IPS-NIHi7 (cell line): Measurements from ENCODE around the gene ARHGEF38.
"Not testable (repeated sequence)": the region's sequence is repeated elsewhere in the genome, so short reads cannot be mapped to it uniquely, and the experiment has no call there.

Experiments used
- DNase-seq: peaks from one replicate; pipeline ENCODE4 v3.0.0; 2012; ENCODE audit warnings: mixed read lengths; ENCODE audit errors: extremely low spot score

Gene ARHGEF38

DNA sequence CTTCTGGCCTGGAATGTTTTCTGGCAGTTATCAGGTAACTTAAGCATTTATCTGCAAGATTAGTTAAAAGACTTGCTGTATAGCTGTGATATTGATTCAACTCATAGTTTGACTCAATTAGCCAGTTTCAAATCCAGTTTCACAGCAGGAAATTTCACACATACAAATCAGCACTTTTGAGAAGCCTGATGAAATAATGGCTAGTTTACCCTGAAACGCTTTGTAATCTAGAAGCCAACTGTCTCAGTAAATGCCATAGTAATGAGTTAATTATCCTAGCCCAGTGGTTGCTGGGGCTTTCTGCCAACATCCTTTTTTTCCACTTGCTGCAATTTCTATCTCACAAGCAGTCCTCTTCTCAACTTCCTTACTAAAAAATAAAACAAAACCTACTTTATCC, 53.1 kb downstream of the ARHGEF38 start:
- DNase-seq, result no peak

DNA sequence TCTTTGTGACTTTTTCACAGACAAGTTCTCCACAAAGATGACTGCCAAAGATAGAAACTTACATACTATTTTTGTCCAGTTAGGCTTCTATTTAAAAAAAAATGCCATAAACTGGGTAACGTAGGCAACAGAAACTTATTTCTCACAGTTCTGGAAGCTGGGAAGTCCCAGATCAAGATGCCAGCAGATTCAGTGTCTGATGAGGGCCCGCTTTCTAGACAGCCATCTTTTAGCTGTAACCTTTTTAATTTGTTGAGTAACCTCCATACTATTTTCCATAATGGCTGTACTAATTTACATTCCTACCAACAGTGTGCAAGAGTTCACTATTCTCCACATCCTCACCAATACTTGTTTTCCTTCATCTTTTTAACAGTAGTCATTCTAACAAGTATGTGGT, 55.5 kb downstream of the ARHGEF38 start:
- DNase-seq, result no peak

DNA sequence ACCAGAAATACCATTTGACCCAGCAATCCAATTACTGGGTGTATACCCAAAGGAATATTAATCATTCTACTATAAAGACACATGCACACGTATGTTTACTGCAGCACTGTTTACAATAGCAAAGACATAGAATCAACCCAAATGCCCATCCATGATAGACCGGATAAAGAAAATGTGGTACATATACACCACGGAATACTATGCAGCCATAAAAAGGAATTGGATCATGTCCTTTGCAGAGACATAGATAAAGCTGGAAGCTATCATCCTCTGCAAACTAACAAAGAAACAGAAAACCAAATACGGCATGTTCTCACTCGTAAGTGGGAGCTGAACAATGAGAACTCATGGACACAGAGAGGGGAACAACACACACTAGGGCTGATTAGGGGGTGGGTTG, 57.4 kb downstream of the ARHGEF38 start:
- not testable (repeated sequence) for DNase-seq

DNA sequence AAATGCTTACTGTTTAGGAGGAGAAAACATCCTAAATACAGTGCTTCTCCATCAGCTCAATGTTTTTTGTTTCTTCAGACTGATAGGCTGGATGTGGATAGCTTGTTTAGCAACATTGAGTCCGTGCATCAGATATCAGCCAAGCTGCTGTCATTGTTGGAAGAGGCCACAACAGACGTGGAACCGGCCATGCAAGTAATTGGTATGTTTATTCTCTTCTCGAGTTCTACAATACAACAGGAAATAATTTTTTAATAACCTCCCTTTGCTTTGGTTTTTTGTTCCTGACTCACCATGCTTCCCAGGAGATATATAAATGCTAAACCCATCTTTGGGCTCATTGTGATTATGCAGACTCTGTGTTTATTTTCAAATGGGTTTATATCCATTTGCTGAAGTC, 60.9 kb downstream of the ARHGEF38 start:
- DNase-seq, result no peak

DNA sequence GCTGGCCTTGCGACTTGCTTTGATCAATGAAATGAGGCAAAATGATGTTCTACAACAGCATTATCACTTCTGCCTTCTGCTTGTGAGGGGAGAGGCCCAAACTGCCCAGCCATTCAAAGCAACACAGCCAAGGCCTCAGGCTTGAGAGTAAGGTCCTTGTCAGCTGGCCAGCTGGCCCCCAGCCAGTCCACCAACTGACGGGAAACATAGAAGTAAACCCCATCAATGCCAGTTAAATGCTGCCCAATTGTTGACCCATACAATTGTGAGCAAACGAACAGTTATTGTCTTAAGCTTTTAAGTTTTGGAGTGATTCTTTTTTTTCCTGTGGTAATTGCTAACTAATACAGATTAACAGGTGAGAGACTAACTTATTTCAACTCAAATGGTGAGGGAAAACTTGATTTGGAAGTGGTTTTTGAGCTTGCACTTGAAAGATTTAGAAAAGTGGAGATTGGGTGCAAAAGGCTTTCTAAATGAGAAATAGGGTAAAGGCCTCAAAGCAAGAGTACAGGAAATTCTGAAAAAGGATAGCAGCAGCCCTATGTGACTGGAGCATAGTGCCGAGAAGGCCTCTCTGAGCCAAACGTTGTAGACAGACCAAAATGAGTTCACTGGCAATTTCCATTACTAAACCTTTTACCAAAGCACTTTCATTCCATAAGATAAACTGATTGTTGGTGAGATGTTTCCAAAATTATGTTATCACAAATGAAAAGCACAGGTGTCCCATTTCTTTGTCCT, 66.9 kb downstream of the ARHGEF38 start:
- no peak for DNase-seq

GRCh38 chr4:105620640-105621323, 68.4 kb downstream of the ARHGEF38 start:
- no peak for DNase-seq

DNA sequence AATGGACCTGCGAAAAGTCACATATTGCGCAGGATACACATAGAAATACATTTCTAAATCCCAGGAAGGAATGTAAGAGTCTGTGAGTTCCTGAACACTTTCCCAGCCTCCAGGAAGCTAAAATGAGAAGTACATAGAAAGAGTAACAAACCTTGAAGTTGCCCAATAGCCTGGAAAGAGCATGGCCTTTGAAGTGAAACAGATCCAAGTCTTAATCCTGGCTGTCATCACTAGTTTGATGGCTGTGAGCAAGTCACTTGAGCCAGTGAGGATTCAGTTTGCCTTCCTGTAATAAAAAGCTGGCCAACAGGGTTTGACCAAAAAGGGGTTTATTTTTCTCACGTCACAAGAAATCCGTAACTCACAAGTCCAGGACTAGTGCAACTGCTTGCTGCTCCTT, 69.8 kb downstream of the ARHGEF38 start:
- DNase-seq, result no peak

DNA sequence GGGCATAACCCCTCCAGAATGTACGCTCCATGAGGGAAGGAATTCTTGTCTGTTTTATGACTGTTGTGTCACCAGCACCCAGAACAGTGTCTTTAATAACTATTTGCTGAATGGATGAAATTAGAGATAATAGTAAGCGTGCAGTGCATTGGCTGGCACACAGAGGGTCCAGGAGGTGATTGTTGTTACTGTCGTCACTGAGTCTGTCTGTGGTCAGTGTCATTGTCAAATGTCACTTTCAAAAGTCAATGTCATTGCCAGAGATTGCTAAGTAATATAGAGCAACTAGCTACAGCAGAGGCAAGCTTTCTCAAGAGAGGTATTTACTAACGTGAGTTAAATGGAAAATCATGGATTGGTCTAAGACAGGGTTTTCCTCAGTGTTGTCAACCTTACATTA, 70.7 kb downstream of the ARHGEF38 start:
- no peak for DNase-seq

DNA sequence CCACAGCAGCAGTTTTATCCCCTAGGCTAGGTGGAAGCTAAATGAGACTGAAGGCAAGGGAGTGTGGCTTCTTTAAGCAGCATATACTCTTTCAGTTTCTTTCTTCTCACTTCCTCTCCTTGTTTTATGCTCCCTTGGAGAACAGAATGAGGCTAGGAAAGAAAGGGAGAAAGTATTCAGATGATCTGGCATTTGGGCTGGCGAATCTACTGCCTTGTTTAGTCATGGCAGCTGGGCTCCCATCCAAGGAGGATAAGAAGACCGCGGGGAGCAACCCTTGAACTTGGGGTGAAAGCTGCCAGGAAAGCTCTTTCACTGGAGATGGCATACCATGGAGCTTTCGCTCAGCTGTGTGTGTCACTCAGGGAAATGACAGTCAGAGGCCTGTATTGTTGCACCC, 72.1 kb downstream of the ARHGEF38 start:
- DNase-seq, result no peak

DNA sequence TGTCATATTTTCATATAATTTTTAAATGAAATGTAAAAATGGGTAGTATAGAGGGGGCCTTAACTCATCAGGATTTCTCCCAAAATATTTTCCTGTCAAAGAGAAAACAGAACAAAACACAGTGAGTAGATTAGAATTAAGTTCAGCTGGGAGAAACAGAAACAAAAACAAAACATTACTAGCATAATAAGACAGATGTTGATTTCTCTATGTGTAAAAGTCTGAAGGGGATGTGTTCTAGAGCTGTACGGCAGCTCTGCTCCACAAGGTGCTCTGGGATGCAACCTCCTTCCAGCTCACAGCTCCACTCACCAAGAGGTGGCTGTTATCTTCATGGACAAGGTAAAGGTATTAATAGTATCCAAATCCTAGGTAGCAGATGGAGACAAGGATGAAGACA, 72.8 kb downstream of the ARHGEF38 start:
- no peak for DNase-seq

DNA sequence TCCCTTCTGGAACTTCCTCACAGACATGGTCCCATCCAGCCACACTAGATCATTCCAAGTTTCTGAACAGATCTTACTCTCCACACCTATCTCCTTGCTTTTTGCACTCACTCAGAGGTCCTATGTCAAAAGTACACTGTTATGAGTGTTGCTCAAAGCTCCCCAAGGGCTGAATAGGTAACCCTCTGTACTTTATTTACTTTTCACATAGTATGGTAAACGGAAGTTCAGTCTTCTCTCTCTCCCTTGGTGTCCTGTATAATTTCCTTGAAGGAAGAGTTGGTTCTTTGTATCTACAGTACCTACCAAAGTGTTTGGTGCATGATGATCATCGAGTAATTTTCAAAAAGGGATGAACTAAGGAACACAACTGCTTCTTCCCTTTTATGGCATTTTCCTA, 74.4 kb downstream of the ARHGEF38 start:
- DNase-seq, result no peak

DNA sequence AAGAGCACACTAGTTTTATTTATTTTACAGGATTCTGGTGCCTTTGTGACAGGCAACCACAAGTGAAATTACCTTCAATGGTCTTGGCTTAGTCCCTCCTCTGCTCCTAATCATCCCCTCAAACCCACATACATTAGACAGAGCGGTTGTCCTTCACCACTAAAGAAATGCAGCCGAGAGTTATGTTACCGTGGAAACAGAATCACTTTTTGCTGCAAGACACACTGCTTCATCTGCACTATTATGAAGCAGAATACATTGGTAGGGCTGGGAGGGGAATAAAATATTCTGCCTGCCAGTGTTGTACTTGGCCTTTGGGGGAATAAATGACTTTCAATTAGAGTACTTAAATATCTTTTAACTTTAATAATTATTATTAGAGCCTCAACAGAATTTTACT, 75.2 kb downstream of the ARHGEF38 start:
- DNase-seq, result no peak

- DNase-seq, result no peak
Measured at GRCh38 chr4:105630670-105631655, 78.5 kb downstream of the ARHGEF38 start.

DNA sequence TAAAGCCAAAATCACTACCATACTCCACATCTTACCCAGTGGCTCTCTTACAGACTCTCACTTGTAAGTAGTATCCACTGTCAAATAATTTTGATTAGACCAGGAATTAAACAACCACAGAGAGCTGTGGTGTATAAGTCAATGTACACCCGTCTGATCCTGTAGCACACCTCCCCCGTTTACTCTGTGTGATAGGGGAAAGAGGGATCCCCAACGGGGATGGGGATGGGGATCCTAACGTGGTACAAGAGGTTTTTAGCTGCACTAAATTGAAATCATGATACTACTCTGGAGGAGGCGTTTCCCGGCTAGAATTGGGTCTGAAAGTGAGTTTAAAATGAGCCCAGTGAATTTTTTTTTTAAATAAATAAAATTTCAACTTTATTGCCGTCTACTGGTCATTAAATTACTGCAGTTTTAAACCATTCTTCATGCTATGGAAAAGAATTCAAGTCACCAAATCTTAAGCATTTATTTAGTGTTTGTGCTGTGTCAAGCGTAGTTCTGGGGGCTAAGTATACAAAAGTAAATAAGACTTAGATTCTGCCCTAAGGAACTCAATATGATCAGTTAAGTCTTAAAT, 79.5 kb downstream of the ARHGEF38 start:
- DNase-seq, result no peak

GRCh38 chr4:105632599-105632998, 80.2 kb downstream of the ARHGEF38 start:
- no peak for DNase-seq

DNA sequence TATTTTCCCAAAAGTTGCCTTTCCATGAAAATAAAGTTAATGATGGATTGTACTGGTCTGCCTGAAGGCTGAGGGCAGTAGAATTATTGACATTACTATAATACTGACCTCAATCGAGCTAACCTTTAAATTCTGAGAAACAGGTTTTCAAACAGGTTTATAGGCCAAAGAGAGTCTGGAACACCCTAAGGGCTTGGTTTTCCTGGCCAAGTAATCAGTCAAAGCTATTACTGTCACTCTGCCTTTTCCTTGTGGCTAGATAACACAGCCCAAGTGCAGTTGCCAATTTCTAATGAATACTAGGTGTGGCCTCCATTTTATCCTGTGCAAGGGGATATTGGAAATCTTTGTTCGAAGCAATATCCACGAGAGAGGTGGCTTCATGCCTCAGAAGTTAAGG, 80.8 kb downstream of the ARHGEF38 start:
- no peak for DNase-seq

DNA sequence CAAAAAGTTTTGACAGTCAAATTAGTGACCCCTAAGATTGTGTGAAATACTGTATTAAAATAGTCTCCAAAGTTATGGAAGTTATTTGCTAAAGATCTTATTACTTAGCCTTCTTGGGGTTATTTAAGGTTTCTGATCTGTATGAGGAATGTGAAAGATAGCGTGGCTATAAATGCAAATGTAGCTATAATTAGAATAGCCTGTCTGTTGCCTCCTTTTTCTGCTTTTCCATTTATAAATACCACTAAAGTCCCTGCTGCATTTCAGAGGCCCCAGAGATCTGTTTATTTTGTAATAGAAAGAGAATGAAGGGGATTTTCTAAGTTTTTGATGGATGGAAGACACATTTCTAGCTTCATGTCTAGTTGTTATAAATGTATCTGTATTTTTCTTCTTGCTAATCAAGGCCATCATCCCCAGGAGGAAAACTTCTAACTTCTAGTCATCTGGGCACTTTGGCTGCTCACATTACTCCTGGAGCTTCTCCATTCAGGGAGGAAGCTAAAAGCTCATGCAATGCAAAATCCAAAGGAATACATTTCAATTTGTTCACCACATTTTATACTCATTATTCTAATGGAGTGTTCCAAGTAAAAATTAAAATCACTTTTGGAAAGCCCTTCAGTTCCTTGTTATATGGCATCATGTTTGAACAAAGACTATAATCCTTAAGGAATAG, 82.1 kb downstream of the ARHGEF38 start:
- DNase-seq, result no peak

DNA sequence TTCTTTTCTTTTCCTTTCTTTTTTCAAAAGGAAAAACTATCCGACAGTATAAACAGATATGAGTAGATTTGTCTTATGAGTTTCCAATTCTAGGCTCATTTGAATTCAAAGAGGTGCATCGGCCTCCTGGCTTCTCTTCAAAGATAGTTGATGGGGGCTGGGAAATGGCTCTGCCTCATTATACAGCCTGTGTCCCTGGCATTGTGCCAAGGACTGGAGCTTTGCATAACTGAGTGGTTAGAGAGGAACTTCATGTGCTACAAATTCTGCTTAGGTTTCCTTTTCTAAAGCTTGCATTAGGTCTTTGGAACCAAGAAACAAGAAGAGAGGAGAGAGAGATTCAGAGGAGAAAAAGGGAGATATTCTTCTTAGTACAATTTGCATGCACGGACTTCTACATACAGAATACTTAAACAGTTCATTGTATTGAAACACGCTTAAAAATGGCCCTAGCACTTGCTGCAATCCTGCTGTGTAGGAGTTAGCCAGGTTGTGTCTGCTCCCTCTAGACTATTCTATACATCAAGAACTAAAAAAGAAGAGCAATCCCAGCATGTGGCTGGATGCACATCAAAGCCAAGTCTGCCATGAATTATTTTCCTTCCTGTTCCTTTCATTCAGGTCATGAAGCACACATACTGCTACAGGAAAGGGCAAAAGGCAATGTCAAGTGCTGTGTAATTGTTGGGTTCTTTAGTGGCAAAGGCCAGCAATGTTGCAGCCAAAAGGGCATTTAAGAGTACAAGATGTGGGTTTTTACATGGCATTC, 85.2 kb downstream of the ARHGEF38 start:
- DNase-seq, result no peak

GRCh38 chr4:105641845-105642244, 89.4 kb downstream of the ARHGEF38 start:
- DNase-seq, result no peak

DNA sequence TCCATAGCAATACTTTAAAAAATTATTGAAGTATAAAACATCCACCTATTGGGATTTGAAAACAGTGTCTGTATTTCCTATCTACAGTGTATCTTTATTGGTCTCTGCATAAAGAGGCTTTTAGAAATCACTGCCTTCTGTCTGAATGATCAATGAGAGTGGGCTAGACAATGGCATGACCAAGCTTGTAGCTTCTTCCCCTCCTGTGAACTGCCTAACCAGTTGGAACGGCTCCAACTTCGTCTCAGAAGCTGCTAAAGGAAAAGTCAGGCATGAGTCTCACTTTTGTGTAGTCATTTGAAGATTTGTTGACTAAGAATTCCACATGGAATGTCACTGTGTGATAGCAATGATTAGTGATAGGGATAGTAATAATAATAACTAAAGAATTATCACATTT, 91.8 kb downstream of the ARHGEF38 start:
- DNase-seq, result no peak

- no peak for DNase-seq
Measured at GRCh38 chr4:105645440-105645839, 93.0 kb downstream of the ARHGEF38 start.
